Stromal cell of bone marrow (primary cell): ENCODE measurements around the gene UBXN11.

Source experiments
- DNase-seq: peaks from one replicate; pipeline ENCODE4 v3.0.0-alpha.2; 2012; ENCODE audit warnings: low read depth

Gene UBXN11

GRCh38 chr1:26306290-26307229 lies at the start of gene UBXN11:
TSS of gene UBXN11 (minus strand) at chr1:26306636. CDS start at chr1:26302883, 3,753 bp downstream.
- DNase-seq, result peak; percentile 93

- DNase-seq, result no peak
Measured at GRCh38 chr1:26356106-26356505, 49.7 kb upstream of the UBXN11 start.

GRCh38 chr1:26354972-26355371 lies 48.5 kb upstream of the UBXN11 start:
- DNase-seq, result no peak

- DNase-seq, result no peak
Measured at GRCh38 chr1:26353976-26354820, 47.8 kb upstream of the UBXN11 start, which contains the start of gene CRYBG2. TSS of gene CRYBG2 (minus strand) at chr1:26354130. CDS start at chr1:26346657, 7,473 bp downstream.

- no peak for DNase-seq
Measured at GRCh38 chr1:26353210-26353859, 46.9 kb upstream of the UBXN11 start.

- no peak for DNase-seq
Measured at GRCh38 chr1:26352338-26352679, 45.9 kb upstream of the UBXN11 start.

GRCh38 chr1:26351590-26352337 lies 45.3 kb upstream of the UBXN11 start:
- DNase-seq, result no peak

GRCh38 chr1:26350701-26351589 lies 44.5 kb upstream of the UBXN11 start:
- DNase-seq, result no peak

- no peak for DNase-seq
Measured at GRCh38 chr1:26350343-26350700, 43.9 kb upstream of the UBXN11 start.

GRCh38 chr1:26349877-26350244 lies 43.4 kb upstream of the UBXN11 start:
- no peak for DNase-seq

- peak; percentile 27 for DNase-seq
Measured at GRCh38 chr1:26349188-26349876, 42.9 kb upstream of the UBXN11 start.

- no peak for DNase-seq
Measured at GRCh38 chr1:26346274-26347033, 40.0 kb upstream of the UBXN11 start.

GRCh38 chr1:26345718-26346117 lies 39.3 kb upstream of the UBXN11 start:
- no peak for DNase-seq

- no peak for DNase-seq
Measured at GRCh38 chr1:26344147-26344920, 37.9 kb upstream of the UBXN11 start.

- no peak for DNase-seq
Measured at GRCh38 chr1:26340047-26340481, 33.6 kb upstream of the UBXN11 start.

GRCh38 chr1:26338670-26339069 lies 32.2 kb upstream of the UBXN11 start:
- no peak for DNase-seq

GRCh38 chr1:26337625-26338024 lies 31.2 kb upstream of the UBXN11 start:
- DNase-seq, result no peak

- no peak for DNase-seq
Measured at GRCh38 chr1:26337206-26337535, 30.7 kb upstream of the UBXN11 start.
